Loucy (cell line): Measurements from ENCODE around the gene ZFP1.

ENCODE experiments used
- H2AFZ ChIP-seq: fragments of 200-600 bp; sonication (generic); 2 replicates; pipeline ENCODE4 v1.6.0; 2016; ENCODE audit warnings: antibody characterized with exemption, mild to moderate bottlenecking, low read length, moderate library complexity
- H3F3A ChIP-seq: fragments of 200-600 bp; 2 replicates; pipeline ENCODE4 v1.6.0; 2016; ENCODE audit warnings: antibody characterized with exemption, low read depth, mild to moderate bottlenecking
- H3K27me3 ChIP-seq: fragments of 200-600 bp; sonication (generic); 2 replicates; pipeline ENCODE4 v1.6.1; 2014; ENCODE audit warnings: low read length, mild to moderate bottlenecking; ENCODE audit not compliant: insufficient read depth, poor library complexity, severe bottlenecking
- H3K36me3 ChIP-seq: fragments of 200-600 bp; sonication (generic); 2 replicates; pipeline ENCODE4 v1.6.1; 2016; ENCODE audit warnings: low read length; ENCODE audit not compliant: insufficient read depth
- H3K4me1 ChIP-seq: fragments of 200-600 bp; sonication (generic); 2 replicates; pipeline ENCODE4 v1.5.1; 2014; ENCODE audit warnings: low read length, mild to moderate bottlenecking; ENCODE audit not compliant: insufficient read depth, poor library complexity, severe bottlenecking
- H3K4me2 ChIP-seq: fragments of 200-600 bp; sonication (generic); 2 replicates; pipeline ENCODE4 v1.6.0; 2014; ENCODE audit warnings: antibody characterized with exemption, low read length, low read depth, mild to moderate bottlenecking; ENCODE audit not compliant: poor library complexity, severe bottlenecking
- H3K4me3 ChIP-seq: fragments of 200-600 bp; sonication (generic); 2 replicates; pipeline ENCODE4 v1.5.1; 2014; ENCODE audit warnings: low read length, mild to moderate bottlenecking, mixed read lengths; ENCODE audit not compliant: poor library complexity, severe bottlenecking
- H3K79me2 ChIP-seq: fragments of 200-600 bp; sonication (generic); 2 replicates; pipeline ENCODE4 v1.6.1; 2014; ENCODE audit warnings: low read length; ENCODE audit not compliant: insufficient read depth
- H3K9ac ChIP-seq: fragments of 200-600 bp; sonication (generic); 2 replicates; pipeline ENCODE4 v1.6.0; 2014; ENCODE audit warnings: mild to moderate bottlenecking, low read depth, low read length, moderate library complexity; ENCODE audit not compliant: poor library complexity, severe bottlenecking
- H3K9me2 ChIP-seq: fragments of 200-600 bp; sonication (generic); replicated peaks from 2 replicates; pipeline ENCODE4 v1.6.1; 2016; ENCODE audit warnings: low read depth, low read length, mixed read lengths
- H3K9me3 ChIP-seq: fragments of 200-600 bp; sonication (generic); 2 replicates; pipeline ENCODE4 v1.6.1; 2014; ENCODE audit warnings: mild to moderate bottlenecking, antibody characterized with exemption, low read length, low read depth; ENCODE audit not compliant: insufficient read depth
- H4K20me1 ChIP-seq: fragments of 200-600 bp; sonication (generic); 2 replicates; pipeline ENCODE4 v1.6.0; 2014; ENCODE audit warnings: antibody characterized with exemption, low read length, mild to moderate bottlenecking; ENCODE audit not compliant: insufficient read depth, poor library complexity, severe bottlenecking
- CTCF ChIP-seq: fragments of 200-600 bp; sonication (generic); conservative IDR thresholded peaks from 2 replicates; pipeline ENCODE4 v1.5.1; 2014; ENCODE audit warnings: mild to moderate bottlenecking, antibody characterized with exemption, low read length
- EZH2phosphoT487 ChIP-seq: fragments of 200-600 bp; IDR thresholded peaks from 2 replicates; pipeline ENCODE4 v1.6.1; 2018; ENCODE audit warnings: antibody characterized with exemption, mild to moderate bottlenecking, moderate library complexity, borderline replicate concordance

Gene ZFP1

GRCh38 chr16:75148311-75149195 lies at the start of gene ZFP1:
Gene ZFP1 (plus strand): TSS chr16:75148524. CDS start chr16:75152952, 4,428 bp downstream.
- H4K20me1 ChIP-seq: peaks cover 8% of the 10 kb centered on the region

GRCh38 chr16:75099075-75099667 lies 49.2 kb upstream of the ZFP1 start:
- no peak overlapping the region for H2AFZ ChIP-seq
- peaks cover 58% of the 10 kb centered on the region for H4K20me1 ChIP-seq
- peaks cover 57% of the 10 kb centered on the region for H3K4me1 ChIP-seq
- H3K9ac ChIP-seq: peak overlapping the region; percentile 80
- no peaks in the 10 kb centered on the region for H3K27me3 ChIP-seq
- peaks cover 98% of the 10 kb centered on the region for H3K79me2 ChIP-seq
- peak overlapping the region; percentile 63 for H3K4me3 ChIP-seq
- peak overlapping the region; percentile 81 for H3K4me2 ChIP-seq
- H3K36me3 ChIP-seq: peaks cover 68% of the 10 kb centered on the region
- H3K9me3 ChIP-seq: no peaks in the 10 kb centered on the region
- H3K9me2 ChIP-seq: no peaks in the 10 kb centered on the region
- TF ChIP-seq CTCF (no peak), EZH2phosphoT487 (no peak)
- peaks cover 6% of the 10 kb centered on the region; the same call in 1 of the 2 replicates for H3F3A ChIP-seq

More at GRCh38 chr16:75148311-75149195, at the start of gene ZFP1:
- no peaks in the 10 kb centered on the region for H3K36me3 ChIP-seq
- H3K79me2 ChIP-seq: peaks cover 45% of the 10 kb centered on the region
- H2AFZ ChIP-seq: peak within 1 kb of the TSS; percentile 92
- no peaks in the 10 kb centered on the region for H3K27me3 ChIP-seq
- peak within 1 kb of the TSS; percentile 89 for H3K9ac ChIP-seq
- H3K9me2 ChIP-seq: no peaks in the 10 kb centered on the region
- H3F3A ChIP-seq: no peaks in the 10 kb centered on the region
- H3K4me3 ChIP-seq: peak within 1 kb of the TSS; percentile 90
- H3K9me3 ChIP-seq: peaks cover 15% of the 10 kb centered on the region
- H3K4me2 ChIP-seq: peak within 1 kb of the TSS; percentile 99
- H3K4me1 ChIP-seq: peaks cover 9% of the 10 kb centered on the region
- no peak for TF ChIP-seq CTCF
- no peak for TF ChIP-seq EZH2phosphoT487

GRCh38 chr16:75099738-75100602 lies 48.4 kb upstream of the ZFP1 start:
- H3K79me2 ChIP-seq: peaks cover 98% of the 10 kb centered on the region
- H3K9ac ChIP-seq: peak overlapping the region; percentile 80
- peaks cover 60% of the 10 kb centered on the region for H3K4me1 ChIP-seq
- H4K20me1 ChIP-seq: peaks cover 56% of the 10 kb centered on the region
- H3K36me3 ChIP-seq: peaks cover 68% of the 10 kb centered on the region
- peaks cover 6% of the 10 kb centered on the region; the same call in 1 of the 2 replicates for H3F3A ChIP-seq
- peak overlapping the region; percentile 63 for H3K4me3 ChIP-seq
- peak overlapping the region; percentile 81 for H3K4me2 ChIP-seq
- H3K27me3 ChIP-seq: no peaks in the 10 kb centered on the region
- peak; percentile 31; the same call in 1 of the 2 replicates for TF ChIP-seq CTCF
- no peak for TF ChIP-seq EZH2phosphoT487
- H3K9me3 ChIP-seq: no peaks in the 10 kb centered on the region
- H2AFZ ChIP-seq: no peak overlapping the region
- H3K9me2 ChIP-seq: no peaks in the 10 kb centered on the region
